CD4-positive, alpha-beta T cell treated with Interleukin-12 subunit alpha and Interleukin-12 subunit beta, for 1 hour (primary cell): ENCODE results near the gene ARL2.
A peak's percentile ranks its signal among the peaks of the same experiment; 100 is the strongest.
"Not testable (repeated sequence)": the region's sequence is repeated elsewhere in the genome, so short reads cannot be mapped to it uniquely, and the experiment has no call there.

Source experiments
- DNase-seq: peaks from one replicate; pipeline ENCODE4 v3.0.0-alpha.2; 2020

ARL2 gene

DNA sequence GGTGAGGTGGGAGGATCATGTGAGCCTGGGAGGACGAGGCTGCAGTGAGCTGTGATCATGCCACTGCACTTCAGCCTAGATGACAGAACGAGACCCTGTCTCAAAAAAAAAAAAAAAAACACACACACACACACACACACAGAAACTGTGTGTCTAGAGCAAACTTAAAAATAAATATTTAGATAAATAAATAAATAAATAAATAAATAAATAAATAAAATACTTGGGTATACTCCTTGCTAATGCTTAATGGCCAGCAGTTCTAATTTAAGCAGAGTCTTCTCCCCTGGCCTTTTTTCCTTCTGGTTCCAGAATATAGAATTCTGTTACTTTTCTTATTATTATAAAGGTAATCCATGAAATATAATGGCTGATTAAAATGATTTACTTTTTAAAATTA is 5.1 kb upstream of the ARL2 start:
- no peak for DNase-seq

DNA sequence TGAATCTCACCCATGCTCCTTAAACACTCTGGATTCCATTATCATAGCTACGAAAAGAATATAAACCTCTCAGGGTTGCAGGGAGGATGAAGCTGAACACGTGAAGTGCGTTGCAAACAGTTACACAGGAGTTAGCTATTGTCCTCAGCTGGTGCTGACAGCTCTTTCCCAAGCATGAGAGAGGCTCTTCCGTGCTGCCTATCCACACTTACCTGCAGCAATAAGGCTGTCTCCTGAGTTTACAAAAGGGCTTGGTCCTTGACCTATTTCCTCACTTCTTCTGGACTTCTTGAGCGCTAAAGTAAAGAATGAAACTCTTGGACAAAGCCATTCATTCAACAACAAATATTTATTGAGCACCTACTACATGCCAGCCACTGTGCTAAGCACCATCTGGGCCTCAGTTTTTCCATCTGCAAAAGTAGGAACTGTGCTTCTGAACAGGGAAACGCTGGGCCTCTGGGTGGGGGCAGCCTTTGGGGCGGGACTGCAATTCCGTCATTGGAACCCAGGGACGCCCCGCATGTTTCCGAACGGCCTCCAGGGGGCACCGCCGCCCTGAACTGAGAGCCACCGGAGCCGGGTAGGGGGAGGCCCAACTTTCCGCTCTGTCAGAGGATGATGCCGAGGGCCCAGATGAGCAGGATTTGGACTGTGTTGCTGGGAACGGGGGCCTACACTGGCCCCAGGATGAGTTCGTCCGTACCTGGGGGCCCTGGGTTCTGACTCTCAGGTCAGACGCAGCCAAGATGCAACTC is 651 bp upstream of the ARL2 start:
- peak; percentile 92 for DNase-seq

DNA sequence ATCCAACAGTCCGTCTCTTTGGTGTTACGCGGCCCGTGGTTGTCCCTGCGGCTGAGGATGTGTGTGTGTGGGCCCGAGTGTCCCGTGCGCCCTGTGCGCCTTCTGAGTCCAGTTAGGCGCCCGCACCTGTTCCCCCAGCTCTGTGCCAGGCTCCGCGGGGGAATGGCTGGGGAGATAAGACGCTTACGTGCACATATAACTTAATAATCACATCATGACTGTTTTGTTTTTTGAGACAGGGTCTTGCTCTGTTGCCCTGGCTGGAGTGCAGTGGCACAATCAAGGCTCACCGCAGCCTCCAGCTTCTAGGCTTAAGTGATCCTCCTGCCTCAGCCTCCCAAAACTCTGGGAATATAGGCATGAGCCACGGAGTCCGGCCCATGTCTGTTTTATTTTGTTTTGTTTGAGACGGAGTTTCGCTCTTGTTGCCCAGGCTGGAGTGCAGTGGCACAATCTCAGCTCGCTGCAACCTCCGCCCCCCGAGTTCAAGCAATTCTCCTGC is 817 bp downstream of the ARL2 start:
- no peak for DNase-seq

DNA sequence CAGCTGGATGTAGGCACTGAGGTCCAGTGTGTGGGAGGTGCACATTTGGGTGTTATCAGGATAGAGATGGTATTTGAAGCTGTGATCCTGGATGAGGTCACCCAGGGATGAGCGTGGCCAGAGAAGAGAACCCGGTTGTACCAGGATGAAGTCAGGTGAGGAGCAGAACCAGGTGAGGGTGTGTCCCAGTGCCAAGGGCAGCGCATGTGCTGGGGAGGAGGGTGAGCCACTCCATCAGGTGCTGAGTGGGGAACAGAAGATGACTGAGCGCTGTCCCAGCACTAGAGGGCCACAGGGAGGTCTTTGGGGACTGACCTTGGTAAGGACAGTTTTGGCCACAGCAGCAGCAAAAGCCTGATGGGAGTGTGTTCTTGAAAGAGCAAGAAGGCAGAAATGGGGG is 2.7 kb downstream of the ARL2 start:
- no peak for DNase-seq

DNA sequence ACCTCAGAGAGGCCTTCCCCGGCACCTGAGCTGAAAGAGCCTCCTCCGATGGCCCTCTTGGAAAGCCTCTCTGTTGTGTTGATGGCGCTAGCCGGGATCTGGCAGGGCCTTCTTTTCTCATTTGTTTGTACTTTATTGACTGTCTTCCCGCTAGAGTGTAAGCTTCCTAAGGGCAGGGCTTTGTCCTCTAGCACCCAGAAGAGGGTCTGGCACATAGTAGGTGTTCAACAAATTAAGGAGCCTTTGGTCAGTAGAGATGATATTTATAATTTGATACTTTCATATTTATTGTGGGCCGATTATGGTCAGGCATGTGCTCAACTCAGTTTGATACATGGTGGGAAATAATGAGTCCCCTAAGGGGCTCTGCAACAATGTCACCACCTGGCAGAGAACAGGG is 4.0 kb downstream of the ARL2 start:
- no peak for DNase-seq

DNA sequence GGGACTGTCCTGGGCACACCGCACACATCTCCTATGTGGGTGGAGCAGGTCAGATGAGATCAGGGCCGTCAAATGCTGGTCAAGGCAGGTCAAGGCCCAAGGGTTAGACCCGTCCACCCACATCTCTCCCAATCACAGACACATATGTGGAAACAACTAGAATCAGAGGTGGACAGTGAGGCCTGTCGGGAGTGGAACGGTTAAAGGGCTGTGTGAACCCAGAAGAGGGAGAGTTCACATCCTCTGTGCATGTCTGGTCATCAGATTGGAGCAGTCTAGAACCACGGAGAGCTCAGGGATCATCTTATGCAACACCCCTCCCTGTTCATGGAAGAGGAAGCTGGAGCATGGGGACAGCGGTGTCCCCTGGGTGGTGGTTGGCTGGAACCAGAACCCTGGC is 5.9 kb downstream of the ARL2 start:
- DNase-seq, result no peak

DNA sequence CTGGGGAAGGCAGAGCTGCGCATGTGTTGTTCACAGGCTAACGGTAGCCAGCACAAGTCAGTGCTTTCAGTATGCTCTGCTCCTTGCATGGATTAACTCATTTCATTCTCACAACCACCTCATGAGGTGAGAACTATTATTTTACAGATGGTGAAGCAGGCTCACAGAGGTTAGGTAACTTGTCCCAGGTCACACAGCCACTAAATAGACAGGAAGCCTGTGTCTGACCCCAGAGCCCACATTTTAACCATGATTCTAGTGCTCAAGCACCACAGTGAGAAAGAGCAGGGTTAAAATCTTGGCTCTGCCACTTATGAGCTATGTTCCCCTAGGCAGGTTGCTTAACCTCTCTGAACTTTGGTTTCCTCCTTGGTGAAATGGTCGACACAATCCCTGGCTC is 7.0 kb downstream of the ARL2 start:
- DNase-seq, result no peak

DNA sequence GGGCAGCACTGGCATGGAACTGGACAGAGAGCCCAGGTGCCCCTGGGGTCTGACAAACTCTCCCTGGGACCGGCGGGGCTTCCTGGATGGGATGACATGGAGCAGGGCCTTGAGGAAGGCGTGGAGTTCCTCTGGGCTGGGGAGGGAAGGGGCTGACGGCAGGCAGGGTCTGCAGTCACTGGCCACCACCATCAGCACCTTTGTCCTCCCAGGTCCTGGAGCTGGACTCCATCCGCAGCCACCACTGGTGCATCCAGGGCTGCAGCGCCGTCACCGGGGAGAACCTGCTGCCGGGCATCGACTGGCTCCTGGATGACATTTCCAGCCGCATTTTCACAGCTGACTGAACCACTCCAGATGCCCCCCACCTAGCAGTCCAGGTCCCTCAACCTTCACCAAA is 7.5 kb downstream of the ARL2 start:
- DNase-seq, result no peak

DNA sequence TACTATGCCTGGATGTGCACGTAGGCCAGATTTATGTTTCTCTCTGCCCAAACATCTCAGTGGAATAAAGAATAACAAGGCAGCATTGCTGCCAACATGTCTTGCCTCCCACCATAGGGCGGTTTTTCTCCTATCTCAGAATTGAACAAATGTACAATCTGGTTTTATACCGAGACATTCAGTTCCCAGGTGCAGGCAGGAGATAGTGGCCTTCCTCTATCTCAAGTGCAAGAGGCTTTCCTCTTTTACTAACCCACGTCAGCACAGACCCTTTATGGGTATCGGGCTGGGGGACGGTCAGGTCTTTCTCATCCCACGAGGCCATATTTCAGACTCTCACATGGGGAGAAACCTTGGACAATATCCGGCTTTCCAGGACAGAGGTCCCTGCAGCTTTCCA is 9.5 kb downstream of the ARL2 start:
- DNase-seq, result not testable (repeated sequence)

DNA sequence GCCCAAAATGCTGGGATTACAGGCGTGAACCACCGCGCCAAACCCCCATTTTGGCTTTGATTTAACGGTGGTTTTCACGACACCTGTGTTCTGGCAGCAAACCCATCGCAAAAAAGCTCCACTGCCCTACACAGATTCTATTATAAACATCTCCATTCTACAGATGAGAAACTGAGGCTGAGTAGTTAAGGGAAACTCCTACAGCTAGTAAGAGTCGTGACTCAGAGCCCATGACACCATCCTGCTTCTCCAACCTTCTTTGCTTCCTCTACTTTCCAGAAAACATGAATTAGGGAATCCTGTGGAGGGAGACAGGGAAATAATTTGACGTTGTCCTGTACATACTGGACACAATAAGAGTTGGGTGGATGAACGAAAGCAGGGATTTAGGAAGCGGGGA is 12.8 kb downstream of the ARL2 start:
- DNase-seq, result no peak

DNA sequence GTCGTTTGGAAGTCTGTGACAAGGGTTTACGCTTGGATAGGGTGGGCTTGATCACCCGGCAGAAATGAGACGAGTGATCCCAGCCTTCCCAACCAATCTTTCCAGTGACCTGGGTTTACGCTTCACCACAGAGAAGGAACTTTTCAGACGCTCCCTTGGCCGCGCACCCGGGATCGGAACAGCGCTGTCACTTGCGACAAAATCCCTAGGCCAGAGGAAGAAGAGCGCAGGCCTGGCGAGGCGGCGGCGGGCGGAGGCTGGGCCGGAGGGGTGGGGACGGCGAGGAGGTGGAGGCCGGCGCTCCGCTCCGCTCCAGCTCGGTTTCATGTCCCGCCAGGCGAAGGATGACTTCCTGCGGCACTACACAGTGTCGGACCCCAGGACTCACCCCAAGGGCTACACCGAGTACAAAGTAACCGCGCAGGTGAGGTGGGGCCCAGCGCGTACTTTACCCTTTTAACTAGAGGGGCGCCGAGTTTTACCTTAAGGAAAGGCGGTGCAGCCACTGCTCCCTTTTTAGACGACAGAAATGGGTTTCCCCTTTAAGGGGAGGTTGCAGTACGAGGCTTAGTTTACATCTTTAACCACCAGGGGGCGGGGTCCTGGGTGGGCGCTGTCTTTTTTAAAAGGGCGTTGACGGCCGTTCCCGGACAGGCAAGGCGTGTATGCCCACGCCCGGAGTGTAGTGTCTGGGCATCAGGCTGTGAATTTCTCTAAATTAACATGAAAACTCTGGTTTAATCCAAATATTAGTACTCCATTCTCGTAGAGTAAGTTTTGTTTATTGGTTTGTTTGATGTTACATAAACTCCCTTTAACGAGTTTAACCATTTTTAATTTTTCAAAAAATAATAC is 13.5 kb downstream of the ARL2 start, which contains the start of gene SNX15:
Gene SNX15, plus strand, starts transcription at position 227 of the 855 bp plus-strand sequence. Its CDS starts 99 bp downstream, at position 326.
- DNase-seq, result peak; percentile 95

DNA sequence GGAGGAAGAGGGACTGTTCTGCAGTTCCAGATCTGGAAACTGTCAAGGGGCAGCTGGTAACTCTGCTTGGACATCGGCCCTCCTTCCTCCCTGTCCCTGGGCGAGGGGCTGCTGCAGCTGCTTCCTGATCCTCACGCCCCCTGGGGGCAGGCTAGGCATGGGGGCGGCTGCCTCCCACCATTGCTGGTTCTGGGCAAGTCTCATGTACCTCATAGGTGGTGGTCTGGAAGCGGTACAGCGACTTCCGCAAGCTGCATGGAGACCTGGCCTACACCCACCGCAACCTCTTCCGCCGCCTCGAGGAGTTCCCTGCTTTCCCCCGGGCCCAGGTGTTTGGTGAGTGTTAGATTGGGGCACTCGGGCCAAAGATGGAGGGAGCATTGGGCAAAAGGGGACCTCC is 18.3 kb downstream of the ARL2 start:
- DNase-seq, result no peak

DNA sequence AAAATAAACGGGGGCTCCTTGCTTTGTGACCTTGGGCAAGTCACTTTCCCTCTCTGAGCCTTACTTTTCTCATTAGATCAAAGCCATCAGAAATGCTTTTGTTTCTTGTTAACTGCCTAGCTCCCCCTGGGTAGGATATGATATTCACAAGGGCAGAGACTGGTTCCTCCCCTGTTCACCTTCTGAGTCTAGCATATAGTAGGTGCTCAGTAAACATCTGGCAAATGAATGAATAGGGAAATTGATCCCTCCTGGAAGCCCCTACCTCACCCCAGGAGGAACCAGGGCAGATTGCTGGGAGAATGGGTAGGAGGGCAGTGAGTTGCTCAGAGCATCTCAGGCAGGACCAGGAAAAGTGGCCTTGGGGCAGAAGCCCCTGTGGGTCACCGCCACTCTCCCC is 20.5 kb downstream of the ARL2 start:
- no peak for DNase-seq

DNA sequence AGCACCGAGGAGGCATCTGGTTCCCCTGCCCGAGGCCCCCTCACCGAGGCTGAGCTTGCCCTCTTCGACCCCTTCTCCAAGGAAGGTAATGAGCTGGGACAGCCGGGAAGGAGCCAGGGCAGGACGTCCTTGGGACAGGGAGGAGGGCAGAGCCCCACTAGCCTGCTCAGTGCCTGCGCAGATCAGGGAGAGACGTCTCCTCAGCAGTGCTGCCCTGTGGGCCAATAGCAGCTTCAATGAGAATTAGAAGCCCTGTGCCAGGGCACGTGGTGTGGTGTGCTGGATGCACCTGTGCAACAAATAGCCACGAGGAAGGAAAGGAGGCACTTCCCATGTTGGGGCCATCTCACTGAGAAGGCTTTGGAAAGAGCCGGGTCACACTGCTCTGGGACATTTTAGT is 21.6 kb downstream of the ARL2 start:
- DNase-seq, result no peak

DNA sequence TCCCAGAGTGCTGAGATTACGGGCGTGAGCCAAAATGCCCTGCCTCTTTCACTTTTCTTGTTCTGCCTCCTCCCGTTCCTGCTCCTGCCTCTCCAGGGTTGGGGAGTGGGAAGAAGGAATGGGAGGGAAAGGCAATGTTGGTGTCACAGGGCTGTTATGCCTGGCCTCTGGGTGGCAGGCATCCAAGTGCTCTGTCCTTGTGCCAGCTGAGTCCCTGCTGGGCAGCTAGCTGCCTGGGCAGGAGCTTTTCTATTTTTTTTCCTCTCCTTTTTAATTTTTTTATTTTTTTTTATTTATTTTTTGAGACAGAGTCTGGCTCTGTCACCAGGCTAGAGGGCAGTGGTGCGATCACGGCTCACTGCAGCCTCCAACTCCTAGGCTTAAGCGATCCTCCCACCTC is 23.0 kb downstream of the ARL2 start:
- no peak for DNase-seq

DNA sequence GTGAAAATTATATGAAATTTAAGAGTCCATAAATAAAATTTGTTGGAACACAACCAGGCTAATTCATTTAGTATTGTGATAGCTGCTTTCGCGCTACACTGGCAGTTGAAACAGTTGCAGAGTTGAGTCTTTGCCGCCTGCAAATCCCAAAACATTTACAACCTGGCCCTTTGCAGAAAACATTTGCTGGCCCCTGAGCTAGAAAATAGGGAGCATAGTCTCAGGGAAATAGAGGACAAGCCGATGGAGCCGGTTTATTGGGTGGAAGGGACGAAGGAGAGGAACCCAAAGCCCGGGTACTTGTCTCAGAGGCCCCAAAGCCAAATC is 26.5 kb downstream of the ARL2 start:
- DNase-seq, result no peak

DNA sequence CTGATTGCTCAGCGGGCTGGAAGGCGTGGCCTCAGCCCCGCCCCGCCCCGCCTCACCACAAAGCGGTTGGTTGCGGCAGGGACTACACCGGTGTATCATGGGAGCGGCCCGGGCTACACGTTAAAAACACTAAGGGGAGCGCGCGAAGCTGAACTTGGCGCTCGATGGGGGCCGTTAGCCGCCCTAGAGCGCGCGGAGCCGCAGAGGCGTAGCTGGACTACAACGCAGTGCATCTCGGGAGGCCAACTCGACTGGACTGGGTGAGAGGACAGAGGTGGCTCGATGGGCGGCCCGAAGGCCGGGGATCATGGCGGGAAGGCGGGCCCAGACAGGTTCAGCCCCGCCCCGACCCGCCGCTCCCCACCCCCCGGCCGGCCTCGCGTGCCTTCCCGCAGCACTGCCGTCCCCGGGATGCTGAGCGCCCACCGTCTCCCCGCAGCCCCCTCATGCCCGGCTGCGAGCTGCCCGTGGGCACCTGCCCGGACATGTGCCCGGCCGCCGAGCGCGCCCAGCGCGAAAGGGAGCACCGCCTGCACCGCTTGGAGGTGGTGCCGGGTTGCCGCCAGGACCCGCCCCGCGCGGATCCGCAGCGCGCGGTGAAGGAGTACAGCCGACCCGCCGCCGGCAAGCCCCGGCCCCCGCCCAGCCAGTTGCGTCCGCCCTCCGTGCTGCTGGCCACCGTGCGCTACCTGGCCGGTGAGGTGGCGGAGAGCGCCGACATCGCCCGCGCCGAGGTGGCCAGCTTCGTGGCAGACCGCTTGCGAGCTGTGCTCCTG is 27.1 kb downstream of the ARL2 start, which contains the start of gene SAC3D1:
Gene SAC3D1, plus strand, starts transcription at position 364 of the 776 bp plus-strand sequence. Its CDS starts 83 bp downstream, at position 447.
- DNase-seq, result peak; percentile 89

DNA sequence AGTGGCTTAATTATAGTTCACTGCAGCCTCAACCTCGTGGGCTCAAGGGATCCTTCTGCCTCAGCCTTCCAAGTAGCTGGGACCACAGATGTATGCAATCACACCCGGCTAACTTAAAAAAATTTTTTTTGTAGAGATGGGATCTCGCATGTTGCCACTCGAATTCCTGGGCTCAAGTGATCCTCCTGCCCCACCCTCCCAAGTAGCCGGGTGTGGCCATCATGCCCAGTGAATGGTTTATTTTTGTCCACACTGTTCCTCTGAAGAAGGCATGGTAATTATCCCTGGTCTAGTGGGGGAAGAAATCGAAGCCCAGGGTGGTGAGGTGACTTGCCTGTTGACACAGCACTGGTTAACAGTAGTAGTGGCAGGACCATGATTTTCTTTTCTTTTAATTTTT is 28.9 kb downstream of the ARL2 start:
- no peak for DNase-seq

DNA sequence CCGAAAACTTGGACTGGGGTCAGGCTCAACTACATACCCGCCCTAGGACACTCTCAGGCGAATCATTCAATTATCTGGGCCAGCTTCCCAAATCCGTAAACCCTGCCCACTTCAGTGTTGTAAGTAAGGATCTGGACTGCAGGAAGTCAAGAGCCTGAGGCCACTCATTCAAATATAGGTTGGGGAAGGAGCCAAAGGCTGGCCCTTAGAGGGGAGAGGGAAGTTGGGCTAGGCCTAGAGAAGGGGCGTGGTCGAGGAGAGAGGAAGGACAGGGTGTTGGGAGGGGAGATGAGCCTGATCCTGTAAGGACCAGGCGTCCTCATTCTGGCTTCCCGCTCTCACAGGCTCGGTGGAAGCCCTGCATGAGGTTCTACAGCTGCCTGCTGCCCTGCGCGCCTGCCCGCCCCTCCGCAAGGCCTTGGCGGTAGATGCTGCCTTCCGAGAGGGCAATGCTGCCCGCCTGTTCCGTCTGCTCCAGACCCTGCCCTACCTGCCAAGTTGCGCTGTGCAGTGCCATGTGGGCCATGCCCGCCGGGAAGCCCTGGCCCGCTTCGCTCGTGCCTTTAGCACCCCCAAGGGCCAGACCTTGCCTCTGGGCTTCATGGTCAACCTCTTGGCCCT is 30.0 kb downstream of the ARL2 start:
- DNase-seq, result no peak

DNA sequence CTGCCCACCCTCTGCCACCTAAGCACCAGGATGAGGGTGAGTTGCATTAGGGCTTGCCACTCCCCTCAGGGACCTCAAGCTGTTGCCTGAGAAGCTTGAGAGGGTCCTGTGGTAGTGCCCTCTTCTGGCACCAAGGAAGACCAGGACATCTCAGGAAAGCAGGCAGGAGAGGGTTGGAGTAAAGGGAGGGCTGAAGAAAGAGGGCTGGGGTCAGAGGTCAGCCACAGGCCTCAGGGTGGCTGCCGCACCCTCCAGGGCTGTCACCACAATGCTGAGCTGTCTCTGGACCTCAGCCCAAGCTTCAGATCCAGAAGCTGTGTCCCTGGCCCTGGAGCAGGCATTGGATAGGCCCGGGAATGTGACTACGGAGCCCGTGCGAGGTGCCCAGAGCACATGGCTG is 31.1 kb downstream of the ARL2 start:
- no peak for DNase-seq

DNA sequence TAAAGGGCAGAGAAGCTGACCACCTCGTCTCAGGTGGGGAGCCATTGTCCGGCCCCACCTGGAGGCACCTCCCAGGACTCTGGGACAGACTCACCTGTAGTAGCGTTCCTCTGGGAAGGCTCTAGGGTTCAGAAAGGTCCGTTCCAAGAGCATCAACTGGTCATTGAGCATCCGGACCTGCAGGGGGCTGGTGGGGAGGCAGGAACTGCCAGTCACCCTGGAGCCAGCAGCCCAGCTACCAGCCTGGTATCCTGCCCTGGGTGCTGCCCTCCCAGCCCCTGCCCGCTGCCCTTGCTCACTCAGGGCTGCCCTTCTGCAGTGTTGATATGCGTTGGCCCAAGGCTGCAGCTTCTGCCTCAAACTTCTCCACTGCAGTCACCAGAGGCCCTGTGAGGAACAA is 31.8 kb downstream of the ARL2 start:
- DNase-seq, result no peak

DNA sequence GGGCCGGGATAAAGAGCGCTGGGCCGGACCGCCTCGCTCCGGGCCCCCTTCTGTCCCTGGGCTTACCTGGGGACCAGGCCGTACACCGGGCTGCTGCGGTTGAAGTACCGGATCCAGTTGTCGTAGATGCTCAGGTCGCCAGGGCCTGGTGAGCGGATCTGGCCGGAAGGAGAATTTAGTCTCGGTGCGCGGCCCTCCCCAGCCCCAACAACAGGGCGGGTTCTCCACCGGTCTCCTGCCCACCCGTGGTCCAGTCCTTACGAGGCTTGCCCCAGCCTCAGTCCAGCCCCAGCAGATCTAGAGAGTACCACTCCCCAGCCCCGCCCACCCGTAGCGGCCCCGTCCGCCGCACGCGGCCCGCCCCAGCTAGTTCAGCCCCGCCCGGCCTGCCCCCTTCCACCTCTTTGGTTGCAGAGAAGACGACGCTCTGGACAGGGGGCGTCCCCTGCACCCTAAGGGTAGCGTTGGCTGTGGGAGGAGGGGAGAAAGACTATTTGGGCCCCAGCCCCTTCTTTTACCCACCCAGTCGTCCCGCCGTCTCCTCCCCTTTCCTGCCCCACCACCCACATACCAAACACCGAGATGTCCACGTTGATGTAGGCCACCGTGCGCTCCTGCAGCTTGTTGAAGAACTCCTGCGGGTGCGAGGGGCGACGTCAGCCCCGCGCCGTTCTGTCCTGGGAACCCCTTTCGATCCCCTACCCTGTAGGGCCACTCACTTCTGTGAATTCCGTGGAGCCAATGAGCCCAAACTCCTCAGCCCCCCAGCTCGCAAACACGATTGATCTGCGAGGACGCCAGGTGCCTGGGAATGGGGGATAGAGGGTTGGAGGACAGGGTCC is 33.8 kb downstream of the ARL2 start:
- DNase-seq, result peak; percentile 17
